Left ventricle myocardium inferior (tissue), 1 donor: ENCODE results near the gene CYB561D2. TPM values are rescaled to one million over a fixed set of nuclear protein-coding genes. Genes with fewer than 3 reads are reported as not detected.

Experiments
- DNase-seq: peaks from one replicate; pipeline ENCODE4 v3.0.0-alpha.2; 2020
- H3K27ac ChIP-seq: fragments of 200-600 bp; replicated peaks from 2 replicates; pipeline ENCODE4 v1.8.0; 2021
- H3K27me3 ChIP-seq: fragments of 200-600 bp; 2 replicates; pipeline ENCODE4 v1.8.0; 2021; ENCODE audit warnings: low read depth
- H3K36me3 ChIP-seq: fragments of 200-600 bp; 2 replicates; pipeline ENCODE4 v1.8.0; 2021
- H3K4me1 ChIP-seq: fragments of 200-600 bp; 2 replicates; pipeline ENCODE4 v1.8.0; 2021
- H3K4me3 ChIP-seq: fragments of 200-600 bp; 2 replicates; pipeline ENCODE4 v1.8.0; 2021; ENCODE audit warnings: mild to moderate bottlenecking, moderate library complexity
- H3K9me3 ChIP-seq: fragments of 200-600 bp; replicated peaks from 2 replicates; pipeline ENCODE4 v1.8.0; 2021
- intact Hi-C: fragments of 100-400 bp; cut with micrococcal nuclease; formaldehyde crosslinking; loops from one replicate; pipeline ENCODE4 v1.11.0; 2022
- total RNA-seq: library from RNA; stranded (reverse); fragmentation: NEBNext Ultra II Directional; extraction: Animal tissue kit (Norgen Biotek cat#: 25700); gene quantifications from one replicate; pipeline ENCODE4 v1.2.1, GENCODE V29; 2021
- TF ChIP-seq, protein P1 (sequence below): fragments of 200-600 bp; IDR thresholded peaks from 2 replicates; pipeline ENCODE4 v1.8.0; 2021; ENCODE audit warnings: antibody characterized with exemption, mild to moderate bottlenecking, borderline replicate concordance
- donor health status: DM: no; HTN: yes; CAD: no; lungs with severe emphysema.

The CYB561D2 gene
- total RNA-seq, 1 donor from 2014 or later = 7.0 TPM

DNA sequence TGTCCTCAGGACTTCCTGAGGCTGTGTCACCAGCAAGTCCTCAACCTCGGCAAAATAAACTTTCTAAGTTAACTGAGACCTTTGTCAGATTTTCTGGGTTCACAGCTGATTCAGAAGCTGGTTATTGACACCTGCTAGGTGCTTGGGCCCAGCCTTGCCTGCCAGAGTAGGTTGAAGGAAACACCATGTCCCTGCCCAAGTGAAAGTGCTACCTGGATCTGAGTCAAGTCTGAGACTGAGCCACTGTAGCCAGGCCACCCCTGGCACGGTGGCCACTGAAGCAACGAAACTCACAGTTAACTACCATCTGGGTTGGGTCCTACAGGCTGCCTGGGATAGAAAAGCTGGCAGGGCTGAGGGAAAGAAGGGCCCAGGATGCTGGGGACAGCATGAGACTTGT is 36.3 kb upstream of the CYB561D2 start:
- Histone ChIP-seq H3K36me3 (peaks cover 40% of the 10 kb centered on the region), H3K27ac (peak overlapping the region; percentile 11)

DNA sequence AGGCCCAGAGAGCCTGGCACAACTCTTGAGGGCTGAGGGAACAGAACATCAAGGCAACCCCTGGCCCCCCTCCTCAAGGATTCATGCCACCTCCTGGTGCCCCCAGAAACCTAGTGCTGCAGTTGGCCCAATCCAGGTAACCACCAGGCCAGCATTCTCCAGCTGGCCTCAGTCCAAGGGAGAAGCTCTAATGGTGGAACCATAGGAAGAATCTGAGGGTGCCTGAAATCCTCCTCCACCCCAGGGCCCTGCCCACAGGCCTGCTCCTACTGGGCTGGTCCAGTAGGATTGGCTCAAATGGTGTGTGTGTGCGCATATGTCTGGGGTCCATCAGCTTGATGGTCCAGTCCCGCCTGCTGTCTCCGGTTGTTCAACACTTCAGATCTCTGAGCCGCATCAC is 35.8 kb upstream of the CYB561D2 start:
- Histone ChIP-seq H3K4me1 (peaks cover 62% of the 10 kb centered on the region), H3K27me3 (no peaks in the 10 kb centered on the region), H3K4me3 (no peak overlapping the region), H3K36me3 (peaks cover 41% of the 10 kb centered on the region), H3K27ac (peak overlapping the region; percentile 11), H3K9me3 (no peaks in the 10 kb centered on the region)
- DNase-seq = no peak
- TF ChIP-seq, protein P1, sequence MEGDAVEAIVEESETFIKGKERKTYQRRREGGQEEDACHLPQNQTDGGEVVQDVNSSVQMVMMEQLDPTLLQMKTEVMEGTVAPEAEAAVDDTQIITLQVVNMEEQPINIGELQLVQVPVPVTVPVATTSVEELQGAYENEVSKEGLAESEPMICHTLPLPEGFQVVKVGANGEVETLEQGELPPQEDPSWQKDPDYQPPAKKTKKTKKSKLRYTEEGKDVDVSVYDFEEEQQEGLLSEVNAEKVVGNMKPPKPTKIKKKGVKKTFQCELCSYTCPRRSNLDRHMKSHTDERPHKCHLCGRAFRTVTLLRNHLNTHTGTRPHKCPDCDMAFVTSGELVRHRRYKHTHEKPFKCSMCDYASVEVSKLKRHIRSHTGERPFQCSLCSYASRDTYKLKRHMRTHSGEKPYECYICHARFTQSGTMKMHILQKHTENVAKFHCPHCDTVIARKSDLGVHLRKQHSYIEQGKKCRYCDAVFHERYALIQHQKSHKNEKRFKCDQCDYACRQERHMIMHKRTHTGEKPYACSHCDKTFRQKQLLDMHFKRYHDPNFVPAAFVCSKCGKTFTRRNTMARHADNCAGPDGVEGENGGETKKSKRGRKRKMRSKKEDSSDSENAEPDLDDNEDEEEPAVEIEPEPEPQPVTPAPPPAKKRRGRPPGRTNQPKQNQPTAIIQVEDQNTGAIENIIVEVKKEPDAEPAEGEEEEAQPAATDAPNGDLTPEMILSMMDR = no peak
- intact Hi-C loops = no loop called here

More for the DNA sequence above, 36.3 kb upstream of the CYB561D2 start:
- Histone ChIP-seq H3K4me1 (peaks cover 58% of the 10 kb centered on the region), H3K9me3 (no peaks in the 10 kb centered on the region), H3K27me3 (no peaks in the 10 kb centered on the region), H3K4me3 (no peak overlapping the region)
- intact Hi-C loops = no loop called here
- DNase-seq = no peak
- TF ChIP-seq, protein P1 = no peak

DNA sequence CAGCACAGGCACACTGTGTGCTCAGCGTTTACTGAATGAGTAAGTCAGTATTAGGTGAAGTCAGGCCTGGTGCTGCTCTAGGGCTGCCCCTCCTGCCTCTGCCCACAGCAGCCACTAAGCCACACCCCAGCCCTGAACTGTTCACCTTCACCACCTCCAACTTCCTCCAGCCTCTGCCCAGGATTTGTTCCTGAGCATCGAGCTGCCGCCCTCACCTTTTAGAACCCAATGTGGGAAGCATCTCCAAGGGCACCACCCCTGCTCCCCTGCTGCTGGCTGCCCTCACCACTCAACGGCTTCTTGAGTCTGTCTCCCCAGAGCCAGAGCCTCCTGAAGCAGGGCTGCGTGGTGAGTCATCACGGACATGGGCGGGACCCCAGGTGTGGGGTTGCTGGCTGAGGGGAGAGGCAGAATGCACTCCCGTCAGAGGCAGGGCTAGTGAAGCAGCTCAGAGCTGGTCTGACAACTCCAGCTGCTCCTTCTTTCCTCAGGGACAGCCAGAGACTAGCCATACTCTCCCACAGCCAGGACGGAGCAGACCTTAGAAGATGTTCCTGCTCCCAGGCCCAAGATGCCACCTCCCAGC is 33.9 kb upstream of the CYB561D2 start:
- intact Hi-C loops = no loop called here
- no peaks in the 10 kb centered on the region for H3K9me3 ChIP-seq
- peaks cover 45% of the 10 kb centered on the region for H3K36me3 ChIP-seq
- TF ChIP-seq, protein P1 = no peak
- no peak for DNase-seq
- peaks cover 78% of the 10 kb centered on the region for H3K4me1 ChIP-seq
- peak overlapping the region; percentile 86 for H3K4me3 ChIP-seq
- no peaks in the 10 kb centered on the region for H3K27me3 ChIP-seq
- peak overlapping the region; percentile 99 for H3K27ac ChIP-seq

DNA sequence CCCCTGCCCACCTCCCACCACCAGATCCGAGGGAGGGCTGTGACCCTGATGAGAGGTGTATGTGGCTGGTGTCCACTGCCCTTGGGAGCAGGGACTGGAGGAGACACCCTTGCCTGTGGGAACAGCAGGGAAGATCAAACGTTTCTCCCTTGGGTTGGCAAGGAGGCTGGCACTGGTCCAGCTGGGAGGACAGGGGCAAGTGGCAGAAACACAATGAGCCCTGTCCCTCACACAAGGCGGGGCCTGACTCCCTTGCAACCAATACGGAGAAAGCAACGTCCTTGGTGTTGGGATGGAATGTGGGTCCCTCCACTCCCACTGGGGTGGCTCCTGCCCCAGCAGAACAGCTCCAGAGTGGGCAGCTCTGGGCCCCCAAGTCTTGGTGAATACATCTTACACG is 33.4 kb upstream of the CYB561D2 start:
- H3K27me3 ChIP-seq = no peaks in the 10 kb centered on the region
- H3K36me3 ChIP-seq = peaks cover 45% of the 10 kb centered on the region
- peak overlapping the region; percentile 99 for H3K27ac ChIP-seq
- intact Hi-C loops = no loop called here
- DNase-seq = no peak
- no peaks in the 10 kb centered on the region for H3K9me3 ChIP-seq
- peak overlapping the region; percentile 86 for H3K4me3 ChIP-seq
- H3K4me1 ChIP-seq = peaks cover 83% of the 10 kb centered on the region
- TF ChIP-seq, protein P1 = no peak

DNA sequence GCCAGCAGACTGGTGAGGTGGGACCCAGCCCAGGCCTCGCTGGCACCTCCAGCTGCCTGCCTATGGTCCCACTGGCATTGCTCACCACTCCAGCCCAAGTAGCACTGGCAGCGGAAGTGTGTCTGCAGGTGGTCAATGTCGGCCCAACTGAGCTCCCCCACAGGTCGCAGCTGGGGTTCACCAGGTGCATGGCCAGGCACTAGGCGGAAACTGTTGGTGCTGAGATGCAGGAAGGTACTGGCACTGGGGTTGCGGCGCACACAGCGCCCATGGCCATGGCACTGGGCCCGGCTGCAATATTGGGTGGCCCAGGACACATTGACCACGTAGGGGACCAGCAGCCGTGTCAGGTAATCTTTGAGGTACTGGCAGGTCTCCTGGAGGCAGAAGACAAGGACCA is 32.5 kb upstream of the CYB561D2 start:
- no peaks in the 10 kb centered on the region for H3K27me3 ChIP-seq
- intact Hi-C loops = no loop called here
- H3K36me3 ChIP-seq = peaks cover 45% of the 10 kb centered on the region
- TF ChIP-seq, protein P1 = no peak
- no peak for DNase-seq
- H3K27ac ChIP-seq = peak overlapping the region; percentile 99
- H3K4me1 ChIP-seq = peaks cover 92% of the 10 kb centered on the region
- no peaks in the 10 kb centered on the region for H3K9me3 ChIP-seq
- peak overlapping the region; percentile 86 for H3K4me3 ChIP-seq
